GM18858 (cell line): ENCODE results near the gene CEP20.
"Not testable (repeated sequence)": the region's sequence is repeated elsewhere in the genome, so short reads cannot be mapped to it uniquely, and the experiment has no call there.

Experiments
- ATAC-seq: cut with Tn5 transposase; IDR thresholded peaks from one replicate; pipeline ENCODE4 v1.9.1; 2021; ENCODE audit not compliant: unreplicated experiment

Gene CEP20

GRCh38 chr16:15861996-15862395 lies 26.4 kb downstream of the CEP20 start:
- no peak for ATAC-seq

- ATAC-seq: no peak
These were observed 29.3 kb downstream of the CEP20 start for GRCh38 chr16:15858921-15859668.

DNA sequence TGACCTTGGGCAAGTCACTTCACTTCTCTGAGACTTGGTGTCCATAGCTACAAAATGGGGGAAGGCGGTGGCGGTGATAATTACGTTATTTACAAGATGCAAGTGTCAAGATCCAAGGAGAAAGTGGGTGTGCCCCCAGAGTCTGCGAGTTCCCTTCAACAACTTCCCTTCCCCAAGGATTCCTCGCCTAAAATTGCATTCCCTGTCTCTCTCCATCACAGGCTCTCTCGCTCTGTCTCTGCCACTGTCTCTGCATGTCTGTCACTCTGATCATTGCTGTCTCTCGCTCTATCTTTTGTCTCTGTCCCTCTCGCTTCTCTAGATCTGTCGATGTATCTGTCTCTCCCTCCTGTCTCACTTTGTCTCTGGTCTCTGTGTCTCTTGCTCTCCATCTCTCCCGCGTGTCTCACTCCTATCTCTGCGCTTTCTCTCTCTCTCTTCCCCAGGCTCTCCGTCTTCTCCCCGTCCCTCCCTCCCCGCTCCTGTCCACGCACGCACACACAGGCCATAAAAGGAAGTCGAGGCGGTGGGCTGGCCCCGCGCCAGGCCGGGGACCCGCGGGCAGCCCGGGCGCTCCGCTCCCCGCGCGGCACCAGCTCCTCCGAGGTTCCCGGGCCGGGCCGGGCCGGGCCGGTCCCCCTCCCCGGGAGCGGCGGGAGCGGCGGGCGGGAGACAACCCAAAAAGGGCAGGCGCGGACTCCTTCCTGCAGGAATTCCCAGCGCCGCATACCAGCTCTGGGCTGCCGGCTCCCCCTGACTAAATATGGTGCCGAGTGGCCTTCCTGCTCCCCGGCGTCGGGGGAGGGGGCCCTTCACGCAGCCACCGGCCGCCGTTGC lies 30.5 kb downstream of the CEP20 start:
- no peak for ATAC-seq

DNA sequence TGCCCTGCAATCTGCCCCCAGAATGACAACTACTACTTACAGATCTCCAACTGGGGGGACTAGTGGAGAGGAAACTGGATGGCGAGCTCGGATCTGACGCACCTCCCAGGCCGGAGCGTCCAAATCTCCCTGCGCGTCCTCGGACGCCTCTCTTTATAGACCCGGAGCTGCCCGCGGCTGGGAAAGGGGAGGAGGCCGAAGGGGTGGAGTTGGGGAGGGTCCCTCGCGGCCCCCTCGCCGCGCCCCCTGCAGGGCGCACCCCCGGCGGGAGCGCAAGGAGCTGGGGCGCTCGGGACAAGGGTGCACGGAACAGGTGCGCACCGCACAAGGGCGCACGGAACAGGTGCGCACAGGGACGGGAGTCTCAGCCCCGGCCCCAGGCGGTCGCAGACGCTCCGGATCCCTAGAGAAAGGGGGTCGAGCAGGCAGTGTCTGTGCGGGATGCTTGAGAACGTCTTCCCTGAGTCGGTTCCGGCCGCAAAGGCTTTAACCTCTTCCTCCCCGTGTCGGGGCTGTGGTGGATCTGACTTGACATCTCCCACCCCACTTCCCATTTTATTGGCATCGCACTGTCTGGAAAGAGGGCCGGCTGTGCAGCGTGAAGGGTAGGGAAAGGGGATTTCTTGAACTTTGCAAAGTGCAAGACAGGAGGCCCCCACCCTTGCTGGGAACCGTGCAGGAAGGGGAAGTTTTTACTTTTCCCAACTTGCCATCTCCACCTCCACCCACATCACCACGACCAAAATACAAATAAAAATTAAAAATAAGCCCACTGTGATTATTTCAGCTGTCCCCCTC lies 31.3 kb downstream of the CEP20 start, which contains the start of gene MYH11:
Gene MYH11 (minus strand): TSS at position 128 of the 798 bp plus-strand sequence. CDS start 18,776 bp downstream, outside the sequence.
- ATAC-seq: no peak

- ATAC-seq: no peak
These were observed 32.2 kb downstream of the CEP20 start for GRCh38 chr16:15856182-15856581.

DNA sequence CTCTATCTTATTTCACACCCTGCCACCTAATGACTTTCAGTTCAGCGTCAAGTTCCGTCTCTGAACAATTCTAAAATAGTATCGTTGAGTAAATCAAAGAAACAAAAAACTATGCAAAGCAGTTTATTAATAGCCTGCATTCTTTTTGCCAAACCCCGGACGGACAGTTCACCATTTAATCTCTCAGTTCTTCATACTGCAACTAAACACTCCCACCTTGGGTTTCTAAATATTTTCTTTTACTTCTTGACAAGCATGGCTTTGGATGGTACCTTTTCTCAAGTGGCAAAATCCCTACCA lies 32.7 kb downstream of the CEP20 start:
- ATAC-seq: peak; percentile 72

- ATAC-seq: peak; percentile 14
These were observed 33.3 kb downstream of the CEP20 start for GRCh38 chr16:15854906-15855703.

DNA sequence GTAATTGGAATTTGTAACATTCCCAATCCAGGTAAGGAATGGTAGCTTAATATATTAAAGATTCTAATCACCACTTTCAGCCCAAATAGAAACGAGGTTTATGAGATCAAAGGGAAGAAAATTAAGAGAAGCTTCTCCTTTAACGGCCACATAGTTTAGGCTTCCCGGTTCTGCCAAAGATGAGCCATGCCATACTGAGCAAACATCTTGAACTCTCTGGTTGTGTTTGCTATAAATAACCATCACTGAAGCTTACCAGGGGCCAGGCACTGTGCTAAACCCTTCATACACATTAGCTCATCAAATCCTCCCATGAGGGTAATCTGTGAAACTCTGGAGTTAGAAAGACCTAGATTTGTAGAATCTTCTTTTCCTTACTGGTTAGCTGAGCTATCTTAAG lies 34.3 kb downstream of the CEP20 start:
- no peak for ATAC-seq

DNA sequence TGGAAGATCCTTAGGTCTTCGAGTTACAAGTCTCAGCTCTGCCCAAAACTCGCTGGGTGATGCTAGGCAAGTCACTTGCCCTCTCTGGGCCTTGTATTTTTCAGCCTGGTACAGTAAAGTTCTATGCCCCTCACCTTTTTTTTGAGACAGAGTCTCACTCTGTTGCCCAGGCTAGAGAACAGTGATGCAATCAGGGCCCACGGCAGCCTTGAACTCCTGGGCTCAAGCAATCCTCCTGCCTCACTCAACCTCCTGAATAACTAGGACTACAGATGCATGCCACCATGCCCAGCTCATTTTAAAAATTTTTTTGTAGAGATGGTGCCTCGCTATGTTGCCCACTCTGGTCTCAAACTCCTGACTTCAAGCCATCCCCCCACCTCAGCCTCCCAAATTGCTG lies 35.4 kb downstream of the CEP20 start:
- ATAC-seq: no peak

DNA sequence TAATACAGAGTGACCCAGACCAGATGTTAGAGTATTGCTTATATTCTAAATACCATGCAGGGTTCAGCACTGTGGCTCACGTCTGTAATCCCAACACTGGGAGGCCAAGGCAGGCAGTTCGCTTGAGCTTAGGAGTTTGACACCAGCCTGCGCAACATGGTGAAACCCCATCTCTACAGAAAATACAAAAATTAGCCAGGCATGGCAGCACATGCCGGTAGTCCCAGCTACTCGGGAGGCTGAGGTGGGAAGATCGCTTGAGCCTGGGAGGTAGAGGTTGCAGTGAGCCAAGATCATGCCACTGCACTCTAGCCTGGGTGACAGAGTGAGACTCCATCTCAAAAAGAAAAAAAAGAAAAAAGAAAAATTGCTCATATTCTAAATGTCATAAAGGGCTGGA lies 37.8 kb downstream of the CEP20 start:
- not testable (repeated sequence) for ATAC-seq

GRCh38 chr16:15849209-15849981 lies 39.0 kb downstream of the CEP20 start:
- ATAC-seq: no peak

DNA sequence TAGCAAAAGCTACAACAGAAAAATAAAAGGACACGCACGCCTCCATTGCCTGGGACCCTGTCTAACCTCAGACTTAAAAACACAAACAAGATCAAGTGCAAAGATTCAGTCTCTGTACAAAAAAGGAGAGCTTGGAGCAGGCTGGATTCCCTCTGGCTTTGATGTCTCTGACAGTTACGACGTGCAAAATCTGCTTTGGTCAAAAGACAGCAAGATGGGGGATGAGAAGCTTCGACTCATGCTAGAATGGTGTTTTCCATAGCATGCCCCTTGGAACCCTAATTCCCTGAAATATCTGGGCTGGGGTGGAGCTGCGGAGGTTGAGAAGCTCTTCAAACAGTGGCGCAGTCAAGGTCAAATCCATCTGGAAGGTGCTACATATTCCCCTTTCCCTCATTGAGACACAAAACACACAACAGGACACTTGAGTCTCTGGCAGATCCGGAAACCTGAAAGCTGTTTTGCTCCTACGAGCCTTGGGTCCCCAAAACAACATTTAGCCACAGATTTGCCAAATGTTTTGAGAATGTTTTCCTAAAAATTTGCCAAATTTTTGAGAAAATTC lies 40.7 kb downstream of the CEP20 start:
- no peak for ATAC-seq

GRCh38 chr16:15846510-15846909 lies 41.9 kb downstream of the CEP20 start:
- no peak for ATAC-seq

GRCh38 chr16:15843635-15844279 lies 44.6 kb downstream of the CEP20 start:
- no peak for ATAC-seq

DNA sequence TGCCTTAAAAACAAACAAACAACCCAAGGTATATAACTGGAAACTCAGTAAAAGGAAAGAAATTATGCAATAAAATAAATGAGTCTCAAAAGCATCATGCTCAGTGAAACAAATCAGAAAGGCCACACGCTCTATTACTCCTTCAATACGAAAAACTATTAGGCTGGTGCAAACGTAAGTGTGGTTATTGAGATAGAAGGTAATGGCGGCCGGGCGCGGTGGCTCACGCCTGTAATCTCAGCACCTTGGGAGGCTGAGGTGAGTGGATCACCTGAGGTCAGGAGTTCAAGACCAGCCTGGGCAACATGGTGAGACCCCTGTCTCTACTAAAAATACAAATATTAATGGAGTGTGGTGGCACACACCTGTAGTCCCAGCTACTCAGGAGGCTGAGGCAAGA lies 49.2 kb downstream of the CEP20 start:
- ATAC-seq: not testable (repeated sequence)

DNA sequence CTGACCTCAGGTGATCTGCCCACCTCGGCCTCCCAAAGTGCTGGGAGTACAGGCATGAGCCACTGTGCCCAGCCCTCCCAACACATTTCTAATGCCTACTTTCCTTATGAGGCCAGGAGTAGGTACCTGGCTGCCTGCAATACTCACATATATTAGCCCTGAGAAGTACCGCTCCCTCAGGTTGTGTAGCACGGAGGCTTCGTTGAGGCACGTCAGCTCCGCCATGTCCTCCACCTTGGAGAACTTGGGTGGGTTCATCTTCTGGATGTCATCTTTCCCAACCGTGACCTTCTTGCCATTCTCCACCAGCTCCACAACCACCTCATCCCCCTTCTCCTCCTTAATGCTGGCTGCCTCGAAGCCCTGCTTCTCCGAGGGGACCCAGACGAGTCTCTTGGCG lies 50.6 kb downstream of the CEP20 start:
- ATAC-seq: no peak

- ATAC-seq: no peak
These were observed 51.3 kb downstream of the CEP20 start for GRCh38 chr16:15836965-15837611.

DNA sequence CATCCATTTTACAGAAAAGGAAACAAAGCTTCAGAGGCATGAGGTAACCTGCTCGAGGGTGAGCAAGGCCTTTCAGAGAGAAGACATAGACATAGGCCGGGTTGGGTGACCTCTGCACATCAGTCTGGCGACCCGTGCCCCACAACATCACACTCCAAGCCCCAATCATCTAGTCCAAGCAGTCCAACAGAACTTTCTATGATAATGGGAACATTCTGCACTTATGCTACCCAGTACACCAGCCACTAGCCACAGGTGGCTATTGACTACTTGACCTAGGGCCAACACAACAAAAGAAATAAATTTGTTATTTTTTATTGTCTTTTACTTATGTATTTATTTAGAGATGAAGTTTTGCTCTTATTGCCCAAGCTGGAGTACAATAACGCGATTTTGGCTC lies 52.3 kb downstream of the CEP20 start:
- ATAC-seq: no peak
